Thyroid gland (tissue), 4 donors: ENCODE measurements around the gene FCRL4. TPM values are rescaled to one million over a fixed set of nuclear protein-coding genes. Genes with fewer than 3 reads are reported as not detected.

Experiments
- DNase-seq, 2 donors: peaks; one replicate each; pipeline ENCODE4 v3.0.0-alpha.2; 2019
- H3K27ac ChIP-seq, 3 donors: fragments of 200-600 bp; sonication (generic); 1 replicate in 2 of 3; 2 replicates in 1 of 3; pipeline ENCODE4 v1.5.1; 2016 to 2019; ENCODE audit warnings: mild to moderate bottlenecking in 1 of 3, moderate library complexity in 1 of 3
- H3K27me3 ChIP-seq: fragments of 200-600 bp; sonication (generic); one replicate; pipeline ENCODE4 v1.5.1; 2019
- H3K36me3 ChIP-seq, 2 donors: fragments of 200-600 bp; sonication (generic); one replicate each; pipeline ENCODE4 v1.5.1; 2016 to 2019
- H3K4me1 ChIP-seq, 2 donors: fragments of 200-600 bp; sonication (generic); one replicate each; pipeline ENCODE4 v1.5.1; 2017 to 2019
- H3K4me3 ChIP-seq, 3 donors: fragments of 200-600 bp; sonication (generic); replicated peaks in 1 of 3; 1 replicate in 2 of 3; 2 replicates in 1 of 3; pipeline ENCODE4 v1.5.1; 2016; ENCODE audit warnings: mild to moderate bottlenecking in 1 of 3
- H3K9me3 ChIP-seq: fragments of 200-600 bp; sonication (generic); one replicate; pipeline ENCODE4 v1.5.1; 2017
- POLR2A ChIP-seq, 2 donors: fragments of 450-650 bp; IDR thresholded peaks; one replicate each; pipeline ENCODE4 v1.6.1; 2017; ENCODE audit warnings: antibody characterized with exemption in 2 of 2, mild to moderate bottlenecking in 2 of 2, moderate library complexity in 1 of 2
- WGBS, 2 donors: methylation state at CpG; one replicate each; pipeline ENCODE4 v1.1.5; 2017; 5-methylcytosine and 5-hydroxymethylcytosine counted together
- intact Hi-C: fragments of 100-400 bp; cut with DNase I; formaldehyde crosslinking; loops from one replicate; pipeline ENCODE4 v1.15.1; 2023
- total RNA-seq, 4 donors: library from RNA; depleted of rRNA; stranded (reverse); fragments of >200 nt; gene quantifications; one replicate each; pipeline ENCODE4 v1.2.3, GENCODE V29; 2016
- TF ChIP-seq, protein P1 (sequence below), 6 experiments: fragments of 200-600 bp in 3 of 6; fragments of 450-650 bp in 3 of 6; sonication (generic) in 3 of 6; IDR thresholded peaks; one replicate each; pipeline ENCODE4 v1.5.1; 2016 to 2019; ENCODE audit warnings: antibody characterized with exemption in 6 of 6, mild to moderate bottlenecking in 2 of 6, inconsistent platforms in 1 of 6, moderate library complexity in 1 of 6

Gene FCRL4
- total RNA-seq, 4 donors from 2014 or later: not detected

DNA sequence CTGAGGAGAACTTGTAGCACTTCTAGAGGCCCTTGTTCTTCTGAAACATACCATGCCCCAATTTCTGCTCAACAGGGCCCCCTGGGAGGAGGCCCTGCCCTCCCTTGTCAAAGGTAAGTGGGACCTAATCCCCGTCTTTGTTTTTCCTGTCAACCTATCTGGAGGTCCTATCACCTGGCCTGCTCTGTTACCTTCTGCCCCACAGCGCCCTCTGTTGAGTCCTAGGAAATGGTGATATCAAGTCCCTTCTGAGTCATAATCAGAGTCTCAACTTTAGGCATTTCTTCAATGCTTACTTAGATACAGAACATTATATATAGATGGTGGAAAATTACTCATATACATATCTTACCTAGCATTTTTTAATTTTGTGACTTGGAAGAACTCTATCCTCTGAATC is 28.2 kb upstream of the FCRL4 start:
- no peak overlapping the region for H3K27ac ChIP-seq
- no peak overlapping the region for H3K4me3 ChIP-seq
- WGBS, 2 donors: 31 to 35% methylated on average over 2 of the region's 2 CpGs
- H3K4me1 ChIP-seq: no peaks in the 10 kb centered on the region
- H3K36me3 ChIP-seq: no peaks in the 10 kb centered on the region
- no peaks in the 10 kb centered on the region for H3K27me3 ChIP-seq
- TF ChIP-seq POLR2A (IDR thresholded peaks at IDR 0.05): no peak
- TF ChIP-seq, protein P1, sequence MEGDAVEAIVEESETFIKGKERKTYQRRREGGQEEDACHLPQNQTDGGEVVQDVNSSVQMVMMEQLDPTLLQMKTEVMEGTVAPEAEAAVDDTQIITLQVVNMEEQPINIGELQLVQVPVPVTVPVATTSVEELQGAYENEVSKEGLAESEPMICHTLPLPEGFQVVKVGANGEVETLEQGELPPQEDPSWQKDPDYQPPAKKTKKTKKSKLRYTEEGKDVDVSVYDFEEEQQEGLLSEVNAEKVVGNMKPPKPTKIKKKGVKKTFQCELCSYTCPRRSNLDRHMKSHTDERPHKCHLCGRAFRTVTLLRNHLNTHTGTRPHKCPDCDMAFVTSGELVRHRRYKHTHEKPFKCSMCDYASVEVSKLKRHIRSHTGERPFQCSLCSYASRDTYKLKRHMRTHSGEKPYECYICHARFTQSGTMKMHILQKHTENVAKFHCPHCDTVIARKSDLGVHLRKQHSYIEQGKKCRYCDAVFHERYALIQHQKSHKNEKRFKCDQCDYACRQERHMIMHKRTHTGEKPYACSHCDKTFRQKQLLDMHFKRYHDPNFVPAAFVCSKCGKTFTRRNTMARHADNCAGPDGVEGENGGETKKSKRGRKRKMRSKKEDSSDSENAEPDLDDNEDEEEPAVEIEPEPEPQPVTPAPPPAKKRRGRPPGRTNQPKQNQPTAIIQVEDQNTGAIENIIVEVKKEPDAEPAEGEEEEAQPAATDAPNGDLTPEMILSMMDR (IDR thresholded peaks at IDR 0.05): no peak
- no peaks in the 10 kb centered on the region for H3K9me3 ChIP-seq
- DNase-seq: no peak
- intact Hi-C loops: no loop called here

DNA sequence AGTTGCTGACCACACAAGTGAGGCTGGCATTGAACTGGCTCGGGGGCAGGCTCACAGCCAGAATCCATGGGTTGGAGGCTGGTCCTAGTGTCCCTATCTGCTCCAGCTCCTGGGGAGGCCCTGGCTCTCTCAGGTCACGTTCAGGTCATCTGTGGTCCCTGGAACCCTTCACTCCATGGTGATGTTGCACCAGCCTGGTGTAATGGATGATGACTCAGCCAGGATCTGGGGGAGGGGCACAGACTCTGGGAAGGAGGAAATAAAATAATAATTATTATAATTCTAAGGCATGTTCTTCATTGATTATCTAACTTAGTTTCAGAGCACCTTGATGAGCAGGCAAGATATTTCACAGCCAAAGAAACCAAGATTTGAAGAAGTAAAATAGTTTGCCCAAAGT is 26.6 kb upstream of the FCRL4 start:
- intact Hi-C loops: no loop called here
- no peak overlapping the region for H3K4me3 ChIP-seq
- DNase-seq: no peak
- no peaks in the 10 kb centered on the region for H3K27me3 ChIP-seq
- TF ChIP-seq POLR2A (IDR thresholded peaks at IDR 0.05): no peak
- TF ChIP-seq, protein P1 (IDR thresholded peaks at IDR 0.05): no peak
- no peak overlapping the region for H3K27ac ChIP-seq
- no peaks in the 10 kb centered on the region for H3K36me3 ChIP-seq
- WGBS, 2 donors: 82 to 85% methylated on average over 2 of the region's 2 CpGs
- no peaks in the 10 kb centered on the region for H3K4me1 ChIP-seq
- H3K9me3 ChIP-seq: no peaks in the 10 kb centered on the region

DNA sequence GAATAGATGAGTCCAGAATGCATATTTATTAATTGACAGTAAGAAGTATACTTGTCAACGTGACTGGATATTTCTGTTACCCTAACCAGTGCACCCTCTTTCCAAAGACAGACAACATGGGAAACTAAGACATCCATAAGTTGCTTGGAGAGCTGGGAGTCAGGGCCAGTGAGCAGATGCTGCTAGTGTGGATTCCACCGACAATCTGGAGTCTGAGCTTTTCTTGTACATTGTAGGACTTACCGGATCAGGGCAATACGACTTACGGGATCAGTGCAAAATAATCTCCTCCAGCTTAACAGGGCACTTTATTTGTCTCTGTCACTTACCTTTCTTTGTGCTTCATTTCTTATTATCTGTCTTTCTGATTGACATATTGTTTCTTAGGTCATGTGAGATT is 24.6 kb upstream of the FCRL4 start:
- no peak overlapping the region for H3K4me3 ChIP-seq
- TF ChIP-seq, protein P1 (IDR thresholded peaks at IDR 0.05): no peak
- 92 to 94% methylated on average over 5 of the region's 5 CpGs for WGBS, 2 donors

DNA sequence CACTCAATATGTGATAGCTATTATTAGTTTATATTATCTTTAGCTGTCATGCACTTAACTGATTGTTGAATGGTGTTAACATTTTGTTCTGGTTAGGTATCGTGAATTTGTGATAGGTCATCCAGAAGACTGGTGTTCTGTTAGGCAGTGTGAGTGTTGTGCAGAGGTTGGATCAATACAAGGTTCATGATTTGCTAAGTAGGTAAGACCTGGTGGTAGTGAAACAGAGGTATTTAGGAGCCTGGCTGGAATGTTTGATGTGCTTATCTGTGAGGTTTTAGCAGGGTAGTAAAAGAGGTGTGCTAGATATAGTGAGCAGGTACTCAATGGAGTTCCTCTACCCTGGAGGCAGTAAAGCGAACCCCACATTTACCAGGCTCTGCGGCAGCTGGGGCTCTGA is 20.3 kb upstream of the FCRL4 start:
- WGBS, 2 donors: 94 to 95% methylated on average over 3 of the region's 3 CpGs
- no peak overlapping the region for H3K4me3 ChIP-seq
- intact Hi-C loops: no loop called here
- no peaks in the 10 kb centered on the region for H3K27me3 ChIP-seq
- H3K4me1 ChIP-seq: no peaks in the 10 kb centered on the region
- no peak for TF ChIP-seq POLR2A (IDR thresholded peaks at IDR 0.05)
- TF ChIP-seq, protein P1 (IDR thresholded peaks at IDR 0.05): no peak
- no peak for DNase-seq
- H3K9me3 ChIP-seq: no peaks in the 10 kb centered on the region
- H3K27ac ChIP-seq: no peak overlapping the region
- H3K36me3 ChIP-seq: no peaks in the 10 kb centered on the region

More for the DNA sequence above, 24.6 kb upstream of the FCRL4 start:
- no peaks in the 10 kb centered on the region for H3K27me3 ChIP-seq
- no peak for DNase-seq
- H3K27ac ChIP-seq: no peak overlapping the region
- H3K4me1 ChIP-seq: no peaks in the 10 kb centered on the region
- intact Hi-C loops: no loop called here
- H3K9me3 ChIP-seq: no peaks in the 10 kb centered on the region
- H3K36me3 ChIP-seq: no peaks in the 10 kb centered on the region

DNA sequence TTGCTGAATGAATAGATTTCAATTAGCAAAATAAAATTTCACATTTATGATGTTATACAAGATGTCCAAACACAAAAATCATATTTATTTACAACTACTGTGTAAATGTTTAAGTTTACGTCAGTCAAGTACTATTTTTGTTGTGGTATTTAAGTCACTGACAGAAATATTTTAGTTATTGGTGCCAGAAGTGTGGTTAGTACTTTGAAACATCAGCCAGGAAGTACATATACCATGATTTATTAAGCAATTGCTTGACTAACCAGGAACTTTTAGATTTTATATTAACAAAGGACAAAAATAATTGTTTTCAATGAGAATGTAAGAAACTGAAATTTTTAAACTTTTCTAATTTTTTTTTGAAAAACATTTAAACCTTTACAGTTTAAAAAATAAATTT is 2.4 kb upstream of the FCRL4 start:
- H3K4me1 ChIP-seq: no peaks in the 10 kb centered on the region
- DNase-seq: no peak
- 87 to 90% methylated on average over 1 of the region's 1 CpG for WGBS, 2 donors
- intact Hi-C loops: no loop called here
- H3K9me3 ChIP-seq: no peaks in the 10 kb centered on the region
- H3K27ac ChIP-seq: no peak overlapping the region
- TF ChIP-seq POLR2A (IDR thresholded peaks at IDR 0.05): no peak
- TF ChIP-seq, protein P1 (IDR thresholded peaks at IDR 0.05): no peak
- H3K36me3 ChIP-seq: no peaks in the 10 kb centered on the region
- no peak overlapping the region for H3K4me3 ChIP-seq
- H3K27me3 ChIP-seq: no peaks in the 10 kb centered on the region
